HepG2 (cell line): ENCODE measurements around the gene PUS1. TPM values are rescaled to one million over a fixed set of nuclear protein-coding genes. Genes with fewer than 3 reads are reported as not detected.
"Not testable (repeated sequence)": the region's sequence is repeated elsewhere in the genome, so short reads cannot be mapped to it uniquely, and the experiment has no call there.

Experiments
- ATAC-seq: fragments of 200-7000 bp; cut with Tn5 transposase; 3 replicates; pipeline ENCODE4 v1.9.1; 2020; ENCODE audit warnings: mild to moderate bottlenecking, moderate library complexity
- BruUV-seq: library from RNA; stranded (reverse); fragments of 400-500 nt; replicated peaks from 2 replicates; lab custom pipeline; 2021; lab: Mats Ljungman, UMichigan
- CTCF ChIA-PET: fragments of 300-600 bp; formaldehyde crosslinking; extraction: SDS; loops from one replicate; lab custom pipeline; 2021; ENCODE audit warnings: low total read pairs, inconsistent platforms, low intra/inter-chr PET ratio; lab: Yijun Ruan, JAX
- POLR2A ChIA-PET: fragments of 350-600 bp; sonication (Branson Sonifier 250); formaldehyde crosslinking; loops from one replicate; lab custom pipeline; 2020; ENCODE audit warnings: antibody characterized with exemption, inconsistent platforms; lab: Yijun Ruan, JAX
- DNase-seq: peaks from one replicate; pipeline ENCODE4 v3.0.0-alpha.2; 2015; ENCODE audit warnings: low spot score
- FAIRE-seq: peaks from 3 replicates; lab custom pipeline; 2011; peaks lifted over from hg19 to GRCh38; lab: Jason Lieb, UNC
- H2AFZ ChIP-seq: one replicate; pipeline ENCODE4 v1.6.1; 2011; ENCODE audit warnings: low read length, inconsistent platforms
- H3K27ac ChIP-seq: fragments of 300-600 bp; 3 replicates; pipeline ENCODE4 v1.8.0; 2011; ENCODE audit warnings: mixed run types, mild to moderate bottlenecking, mixed read lengths, low read length, inconsistent platforms; ENCODE audit not compliant: insufficient read depth; ENCODE audit errors: extremely low read length
- H3K27me3 ChIP-seq, 2 experiments: fragments of 200-600 bp in 1 of 2; 2 replicates in 1 of 2; 3 replicates in 1 of 2; pipeline versions ENCODE4 v1.6.0 to v1.8.0; 2011; ENCODE audit warnings: low read length in 2 of 2, mild to moderate bottlenecking in 2 of 2, moderate library complexity in 2 of 2, inconsistent platforms in 1 of 2; ENCODE audit not compliant: insufficient read depth in 2 of 2, control insufficient read depth in 1 of 2
- H3K36me3 ChIP-seq, 2 experiments: fragments of 200-600 bp in 1 of 2; replicated peaks in 1 of 2; 2 replicates in 1 of 2; 3 replicates in 1 of 2; pipeline versions ENCODE4 v1.5.1 to v1.8.0; 2011; ENCODE audit warnings: low read length in 2 of 2, inconsistent platforms in 1 of 2; ENCODE audit not compliant: insufficient read depth in 2 of 2, control insufficient read depth in 1 of 2
- H3K4me1 ChIP-seq: 2 replicates; pipeline ENCODE4 v1.5.1; 2012; ENCODE audit warnings: low read length, inconsistent platforms; ENCODE audit not compliant: insufficient read depth
- H3K4me2 ChIP-seq: 2 replicates; pipeline ENCODE4 v1.6.0; 2011; ENCODE audit warnings: low read depth, low read length, inconsistent platforms
- H3K4me3 ChIP-seq, 3 experiments: fragments of 200-600 bp in 1 of 3; sonication (generic), shearing (Covaris generic) in 1 of 3; replicated peaks in 1 of 3; 2 replicates each; pipeline ENCODE4 v1.5.1; 2011 to 2016; ENCODE audit warnings: low read length in 3 of 3, inconsistent platforms in 2 of 3, low read depth in 2 of 3, mild to moderate bottlenecking in 2 of 3, control low read depth in 1 of 3, mixed read lengths in 1 of 3; ENCODE audit not compliant: insufficient read depth in 1 of 3
- H3K79me2 ChIP-seq: one replicate; pipeline ENCODE4 v1.6.1; 2011; ENCODE audit warnings: low read length, inconsistent platforms; ENCODE audit not compliant: insufficient read depth
- H3K9ac ChIP-seq: 2 replicates; pipeline ENCODE4 v1.6.0; 2011; ENCODE audit warnings: mild to moderate bottlenecking, low read depth, low read length, inconsistent platforms; ENCODE audit not compliant: insufficient read depth
- H3K9me3 ChIP-seq: 2 replicates; pipeline ENCODE4 v1.5.1; 2012; ENCODE audit warnings: mild to moderate bottlenecking, low read length
- H4K20me1 ChIP-seq: 2 replicates; pipeline ENCODE4 v1.6.0; 2011; ENCODE audit warnings: inconsistent platforms, mild to moderate bottlenecking, low read length, moderate library complexity; ENCODE audit not compliant: insufficient read depth
- HDAC1 ChIP-seq: sonication (generic); formaldehyde crosslinking; IDR thresholded peaks from 2 replicates; pipeline ENCODE4 v1.5.1; 2020; ENCODE audit warnings: mild to moderate bottlenecking, missing genetic modification reagents
- KMT2A ChIP-seq: sonication (generic); formaldehyde crosslinking; IDR thresholded peaks from 2 replicates; pipeline ENCODE4 v1.4.0; 2020; ENCODE audit warnings: missing genetic modification reagents
- LCORL ChIP-seq, 2 experiments: fragments of 450-650 bp in 1 of 2; sonication (generic) in 1 of 2; formaldehyde crosslinking in 1 of 2; IDR thresholded peaks; 2 replicates each; pipeline versions ENCODE4 v1.5.0 to v1.6.1; 2017 to 2020; ENCODE audit warnings: antibody characterized with exemption in 1 of 2, missing genetic modification reagents in 1 of 2
- MIXL1 ChIP-seq: IDR thresholded peaks from 2 replicates; pipeline ENCODE4 v1.6.1; 2016
- PHF5A ChIP-seq: IDR thresholded peaks from one replicate; pipeline ENCODE4 v1.6.1; 2018; ENCODE audit warnings: low read depth, missing genetic modification reagents; ENCODE audit not compliant: unreplicated experiment
- TARDBP ChIP-seq: sonication (generic); formaldehyde crosslinking; IDR thresholded peaks from 2 replicates; pipeline ENCODE4 v1.8.0; 2022; ENCODE audit warnings: mild to moderate bottlenecking, missing genetic modification reagents
- ZFP36L1 ChIP-seq: sonication (generic); formaldehyde crosslinking; IDR thresholded peaks from 2 replicates; pipeline ENCODE4 v1.8.0; 2022; ENCODE audit warnings: mild to moderate bottlenecking, missing genetic modification reagents, moderate library complexity
- ZFP82 ChIP-seq: sonication (generic); formaldehyde crosslinking; IDR thresholded peaks from 2 replicates; pipeline ENCODE4 v1.5.1; 2020; ENCODE audit warnings: mild to moderate bottlenecking, missing genetic modification reagents, borderline replicate concordance
- ZNF101 ChIP-seq: sonication (generic); formaldehyde crosslinking; IDR thresholded peaks from 2 replicates; pipeline ENCODE4 v1.4.0; 2020; ENCODE audit warnings: mild to moderate bottlenecking, low read depth, missing genetic modification reagents, borderline replicate concordance
- ZNF589 ChIP-seq: sonication (generic); formaldehyde crosslinking; conservative IDR thresholded peaks from 2 replicates; pipeline ENCODE4 v1.8.0; 2022; ENCODE audit warnings: mild to moderate bottlenecking, moderate library complexity, missing genetic modification reagents
- ZNF598 ChIP-seq: sonication (generic); formaldehyde crosslinking; IDR thresholded peaks from 2 replicates; pipeline ENCODE4 v1.5.1; 2020; ENCODE audit warnings: mild to moderate bottlenecking, missing genetic modification reagents, borderline replicate concordance
- ZNF816 ChIP-seq: sonication (generic); formaldehyde crosslinking; IDR thresholded peaks from 2 replicates; pipeline ENCODE4 v1.8.0; 2022; ENCODE audit warnings: missing genetic modification reagents, mild to moderate bottlenecking, borderline replicate concordance
- ZNF841 ChIP-seq: sonication (generic); formaldehyde crosslinking; IDR thresholded peaks from 2 replicates; pipeline ENCODE4 v1.8.1; 2023; ENCODE audit warnings: missing genetic modification reagents, borderline replicate concordance
- ZSCAN30 ChIP-seq: sonication (generic); formaldehyde crosslinking; IDR thresholded peaks from 2 replicates; pipeline ENCODE4 v1.5.0; 2020; ENCODE audit warnings: mild to moderate bottlenecking, missing genetic modification reagents
- WGBS: methylation state at CpG from one replicate; pipeline ENCODE4 v1.1.6; 2017; ENCODE audit warnings: low lambda C conversion rate; 5-methylcytosine and 5-hydroxymethylcytosine counted together
- in situ Hi-C: cut with HindIII; loops from 2 replicates; pipeline ENCODE4 v1.10.0; 2017; ENCODE audit warnings: low pct_unique_long_range_greater_than_20kb; ENCODE audit not compliant: extremely low pct_ligation_motif_present
- intact Hi-C: fragments of 100-400 bp; cut with micrococcal nuclease; formaldehyde crosslinking; loops from one replicate; pipeline ENCODE4 v1.10.0; 2022; ENCODE audit not compliant: unreplicated experiment
- polyA plus RNA-seq, 8 experiments: library from polyadenylated mRNA; depleted of rRNA in 3 of 8; stranded (reverse) in 7 of 8; unstranded in 1 of 8; fragments of >200 nt; fragmentation: Illumina TruSeq in 4 of 8; extraction: Trizol in 4 of 8; gene quantifications; 2 replicates each; pipeline versions ENCODE4 v1.2.1 to v1.2.3, GENCODE V29; 2011 to 2016; ENCODE audit warnings: low read depth in 4 of 8, missing spikeins in 1 of 8, mixed read lengths in 1 of 8; ENCODE audit not compliant: insufficient read depth in 1 of 8
- total RNA-seq, 5 experiments: library from RNA; depleted of rRNA; stranded (reverse); fragments of >200 nt; fragmentation: Illumina TruSeq; extraction: Trizol; gene quantifications; 2 replicates each; pipeline ENCODE4 v1.2.3, GENCODE V29; 2016; ENCODE audit warnings: low read depth in 1 of 5
- TF ChIP-seq, protein P1 (sequence below): sonication (generic); formaldehyde crosslinking; IDR thresholded peaks from 2 replicates; pipeline ENCODE4 v1.5.0; 2020; ENCODE audit warnings: missing genetic modification reagents, mild to moderate bottlenecking, borderline replicate concordance

PUS1 gene
- total and polyA plus RNA-seq, 2 of the 13 experiments (the other 11 are each of a cell fraction or from before 2014, with no cell fraction given), result 19.2 to 24.7 TPM

DNA sequence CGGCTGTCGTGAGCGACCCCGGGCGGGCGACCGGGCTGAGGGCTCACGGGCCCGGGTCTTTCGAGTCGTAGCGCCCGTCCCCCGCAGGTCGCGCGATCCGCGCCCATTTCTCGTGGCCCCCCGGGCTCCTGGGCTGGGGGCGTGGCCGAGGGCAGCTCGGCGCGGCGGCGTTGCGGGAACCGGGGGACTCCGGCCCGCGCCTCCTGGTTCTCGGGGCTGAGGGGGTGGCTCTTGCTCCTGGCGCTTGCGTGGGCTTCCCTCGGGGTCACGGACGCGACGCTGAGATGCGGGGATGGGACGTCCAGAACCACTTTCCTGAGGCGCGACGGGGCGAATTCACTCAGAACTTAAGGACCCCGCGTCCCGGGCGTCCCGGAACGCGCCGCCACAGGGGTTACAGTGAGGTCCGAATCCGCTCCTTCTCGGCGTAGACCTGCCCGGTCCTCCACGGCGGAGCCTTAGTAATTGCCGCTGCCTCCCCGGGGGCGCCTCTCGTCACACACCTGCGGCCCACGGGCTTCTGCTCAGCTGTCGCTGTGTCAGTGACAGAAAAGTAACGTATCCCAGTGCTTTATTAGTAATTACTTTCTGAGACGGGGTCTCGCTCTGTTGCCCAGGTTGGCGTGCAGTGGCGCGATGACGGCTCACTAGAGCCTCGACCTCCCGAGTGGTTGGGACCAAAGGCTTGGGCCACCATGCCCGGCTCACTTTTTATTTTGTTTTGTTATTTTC lies 21.3 kb downstream of the PUS1 start (continued):
- TF ChIP-seq HDAC1 (CRISPR knock-in tag), result peak; percentile 22; the same call in 1 of the 2 replicates
- TF ChIP-seq ZFP36L1 (CRISPR knock-in tag), result no peak
- TF ChIP-seq MIXL1 (CRISPR knock-in tag), result no peak
- no peak for TF ChIP-seq ZNF589
- TF ChIP-seq PHF5A (CRISPR knock-in tag), result no peak
- TF ChIP-seq KMT2A (CRISPR knock-in tag), result 0 out of 2 replicates have a peak, but pooled peaks have one; percentile 19
- TF ChIP-seq ZFP82 (CRISPR knock-in tag), result peak; percentile 82; the same call in 1 of the 2 replicates
- TF ChIP-seq LCORL (IDR thresholded peaks at IDR 0.05), result no peak
- no peak for TF ChIP-seq LCORL (CRISPR knock-in tag; IDR thresholded peaks at IDR 0.05)
- TF ChIP-seq ZNF816 (CRISPR knock-in tag), result no peak; the same call in 1 of the 2 replicates
- TF ChIP-seq ZNF598 (CRISPR knock-in tag), result no peak
- no peak for TF ChIP-seq ZNF101 (CRISPR knock-in tag)
- no peak for TF ChIP-seq ZSCAN30 (CRISPR knock-in tag)
- no peak for TF ChIP-seq TARDBP (CRISPR knock-in tag)
- TF ChIP-seq, protein P1, sequence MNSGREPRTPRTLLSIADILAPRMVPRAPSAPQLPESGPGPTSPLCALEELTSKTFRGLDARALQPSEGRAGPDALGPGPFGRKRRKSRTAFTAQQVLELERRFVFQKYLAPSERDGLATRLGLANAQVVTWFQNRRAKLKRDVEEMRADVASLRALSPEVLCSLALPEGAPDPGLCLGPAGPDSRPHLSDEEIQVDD (CRISPR knock-in tag), result 0 out of 2 replicates have a peak, but pooled peaks have one; percentile 68
- 0 out of 2 replicates have a peak, but pooled peaks have one; percentile 1 for TF ChIP-seq ZNF841 (CRISPR knock-in tag)

DNA sequence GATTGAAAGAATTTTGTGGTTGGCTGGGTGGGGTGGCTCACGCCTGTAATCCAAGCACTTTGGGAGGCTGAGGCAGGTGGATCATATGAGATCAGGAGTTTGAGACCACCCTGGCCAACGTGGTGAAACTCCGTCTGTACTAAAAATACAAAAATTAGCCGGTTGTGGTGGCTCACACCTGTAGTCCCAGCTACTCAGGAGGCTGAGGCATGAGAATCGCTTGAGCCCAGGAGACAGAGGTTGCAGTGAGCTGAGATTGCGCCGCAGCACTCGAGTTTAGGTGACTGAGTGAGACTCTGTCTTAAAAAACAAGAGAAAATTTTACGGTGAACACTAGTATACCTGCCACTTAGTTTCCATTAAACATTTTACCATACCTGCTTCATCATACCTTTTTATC lies 24.7 kb downstream of the PUS1 start:
- H3K4me3 ChIP-seq, H3K9ac ChIP-seq, H3K27ac ChIP-seq, H3K9me3 ChIP-seq, ATAC-seq, in situ Hi-C loops, FAIRE-seq, intact Hi-C loops, BruUV-seq, CTCF ChIA-PET, POLR2A ChIA-PET, H3K36me3 ChIP-seq, H2AFZ ChIP-seq, H3K27me3 ChIP-seq, DNase-seq, H3K4me2 ChIP-seq: not testable (repeated sequence)
- peaks cover 71% of the 10 kb centered on the region for H3K79me2 ChIP-seq
- H4K20me1 ChIP-seq, result peaks cover 15% of the 10 kb centered on the region; the same call in 1 of the 2 replicates
- 92% methylated on average over 9 of the region's 9 CpGs for WGBS
- peaks cover 46% of the 10 kb centered on the region for H3K4me1 ChIP-seq

DNA sequence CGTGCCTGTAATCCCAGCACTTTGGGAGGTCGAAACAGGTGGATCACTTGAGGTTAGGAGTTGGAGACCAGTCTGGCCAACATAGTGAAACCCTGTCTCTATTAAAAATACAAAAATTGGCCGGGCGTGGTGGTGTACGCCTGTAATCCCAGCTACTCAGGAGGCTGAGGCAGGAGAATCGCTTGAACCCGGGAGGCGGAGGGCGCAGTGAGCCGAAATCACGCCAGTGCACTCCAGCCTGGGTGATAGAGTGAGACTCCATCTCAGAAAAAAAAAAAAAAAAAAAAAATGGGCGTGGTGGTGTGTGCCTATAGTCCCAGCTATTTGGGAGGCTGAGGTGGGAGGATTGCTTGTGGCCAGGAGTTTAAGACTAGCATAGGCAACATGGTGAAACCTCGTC lies 25.4 kb downstream of the PUS1 start:
- H4K20me1 ChIP-seq, result peaks cover 15% of the 10 kb centered on the region; the same call in 1 of the 2 replicates
- intact Hi-C loops, H3K36me3 ChIP-seq, H3K4me2 ChIP-seq, in situ Hi-C loops, H3K9me3 ChIP-seq, FAIRE-seq, H2AFZ ChIP-seq, ATAC-seq, POLR2A ChIA-PET, H3K9ac ChIP-seq, H3K4me3 ChIP-seq, H3K27ac ChIP-seq, BruUV-seq, H3K27me3 ChIP-seq, DNase-seq, CTCF ChIA-PET: not testable (repeated sequence)
- WGBS, result 95% methylated on average over 13 of the region's 13 CpGs
- peaks cover 77% of the 10 kb centered on the region for H3K79me2 ChIP-seq
- peaks cover 47% of the 10 kb centered on the region for H3K4me1 ChIP-seq
